Breast epithelium (tissue), 4 donors: ENCODE results near the gene KCNMB2. TPM values are rescaled to one million over a fixed set of nuclear protein-coding genes. Genes with fewer than 3 reads are reported as not detected.

Source experiments
- DNase-seq, 2 donors: peaks; one replicate each; pipeline ENCODE4 v3.0.0-alpha.2; 2019; ENCODE audit warnings: low spot score in 2 of 2
- H3K27ac ChIP-seq, 2 donors: fragments of 200-600 bp; sonication (generic) in 1 of 2; one replicate each; pipeline ENCODE4 v1.5.1; 2016 to 2019; ENCODE audit warnings: mild to moderate bottlenecking in 1 of 2
- H3K27me3 ChIP-seq, 2 donors: fragments of 200-600 bp; sonication (generic) in 1 of 2; one replicate each; pipeline versions ENCODE4 v1.5.1 to v1.6.0; 2017 to 2019; ENCODE audit warnings: control low read depth in 1 of 2, mild to moderate bottlenecking in 1 of 2
- H3K36me3 ChIP-seq: fragments of 200-600 bp; one replicate; pipeline ENCODE4 v1.5.1; 2019
- H3K4me1 ChIP-seq, 2 donors: fragments of 200-600 bp; sonication (generic); one replicate each; pipeline ENCODE4 v1.5.1; 2016 to 2019; ENCODE audit warnings: control low read depth in 1 of 2
- H3K4me3 ChIP-seq, 3 donors: fragments of 200-600 bp; sonication (generic); 1 replicate in 2 of 3; 2 replicates in 1 of 3; pipeline ENCODE4 v1.5.1; 2016 to 2019; ENCODE audit warnings: mild to moderate bottlenecking in 3 of 3, moderate library complexity in 2 of 3
- H3K9me3 ChIP-seq, 2 donors: fragments of 200-600 bp; sonication (generic) in 1 of 2; one replicate each; pipeline ENCODE4 v1.5.1; 2016 to 2019; ENCODE audit warnings: control low read depth in 1 of 2
- CTCF ChIP-seq, 3 donors: fragments of 450-650 bp; IDR thresholded peaks; one replicate each; pipeline ENCODE4 v1.5.1; 2016 to 2017; ENCODE audit warnings: antibody characterized with exemption in 3 of 3, mild to moderate bottlenecking in 3 of 3, moderate library complexity in 3 of 3
- POLR2A ChIP-seq: fragments of 450-650 bp; IDR thresholded peaks from one replicate; pipeline ENCODE4 v1.6.1; 2016; ENCODE audit warnings: antibody characterized with exemption, mild to moderate bottlenecking, moderate library complexity
- POLR2AphosphoS5 ChIP-seq, 3 donors: sonication (generic); formaldehyde crosslinking; IDR thresholded peaks; one replicate each; pipeline ENCODE4 v1.6.1; 2017; ENCODE audit warnings: antibody characterized with exemption in 3 of 3
- intact Hi-C: fragments of 100-400 bp; cut with DNase I; formaldehyde crosslinking; loops from one replicate; pipeline ENCODE4 v1.15.1; 2023; ENCODE audit warnings: low total_unique reads
- total RNA-seq, 3 donors: library from RNA; depleted of rRNA; stranded (reverse); fragments of >200 nt; gene quantifications; one replicate each; pipeline ENCODE4 v1.1.0, GENCODE V29; 2016

The KCNMB2 gene
- total RNA-seq, 3 donors from 2014 or later, result 0.59 TPM; not detected in 2

GRCh38 chr3:178712247-178712646, 176.0 kb downstream of the KCNMB2 start:
- Histone ChIP-seq H3K4me1 (no peaks in the 10 kb centered on the region), H3K27ac (no peak overlapping the region), H3K9me3 (no peaks in the 10 kb centered on the region), H3K27me3 (no peaks in the 10 kb centered on the region), H3K4me3 (no peak overlapping the region), H3K36me3 (no peaks in the 10 kb centered on the region)
- intact Hi-C loops, result no loop called here
- DNase-seq, result no peak
- TF ChIP-seq POLR2AphosphoS5 (IDR thresholded peaks at IDR 0.05) (no peak), POLR2A (no peak), CTCF (IDR thresholded peaks at IDR 0.05) (no peak)

DNA sequence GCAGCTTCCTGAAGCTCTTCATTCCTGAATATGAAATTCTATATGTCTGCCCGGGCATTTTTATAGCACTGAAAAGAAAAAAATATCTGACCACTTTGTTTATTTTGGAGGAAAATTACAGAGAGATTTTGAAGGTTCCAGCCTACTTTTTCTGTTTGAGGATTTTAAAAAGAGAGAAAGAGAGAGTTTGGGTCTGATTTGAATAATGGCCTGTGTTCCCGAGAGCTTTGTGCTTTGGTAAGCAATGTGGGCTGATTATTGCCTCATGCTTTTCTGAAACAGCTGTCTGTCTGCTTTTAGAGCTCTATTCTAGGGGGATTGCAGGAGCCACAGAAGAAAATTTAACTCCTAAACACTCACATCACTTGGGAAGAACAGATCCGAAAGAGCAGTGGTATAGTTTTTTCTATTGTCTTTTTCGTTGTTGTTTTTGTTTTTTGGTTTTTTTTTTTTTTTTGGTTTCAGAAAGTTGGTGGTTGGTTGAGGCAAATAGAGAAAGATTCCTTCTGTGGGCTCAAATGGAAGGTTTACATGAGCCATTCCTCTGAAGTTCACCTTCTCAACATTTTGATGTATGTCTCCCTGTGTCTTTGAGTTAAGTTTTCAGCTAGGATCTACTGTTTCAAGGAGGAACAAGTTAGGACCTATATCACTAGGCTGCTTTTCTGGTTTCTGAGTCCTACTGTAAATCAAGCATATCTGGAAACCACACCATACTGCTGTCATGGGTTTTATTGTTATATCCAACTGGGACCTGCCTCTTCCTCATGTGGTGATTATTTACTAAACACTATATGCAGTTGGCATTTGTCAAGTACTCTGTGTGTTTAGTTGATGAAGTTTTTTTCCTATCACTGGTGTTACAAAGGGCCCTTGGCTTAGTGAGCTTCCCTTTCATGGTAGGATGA, 178.9 kb downstream of the KCNMB2 start:
- no peaks in the 10 kb centered on the region for H3K9me3 ChIP-seq
- H3K27me3 ChIP-seq, result no peaks in the 10 kb centered on the region
- intact Hi-C loops, result no loop called here
- no peak for DNase-seq
- H3K27ac ChIP-seq, result no peak overlapping the region
- no peaks in the 10 kb centered on the region for H3K4me1 ChIP-seq
- no peak overlapping the region for H3K4me3 ChIP-seq
- no peaks in the 10 kb centered on the region for H3K36me3 ChIP-seq
- TF ChIP-seq CTCF (IDR thresholded peaks at IDR 0.05), result no peak
- no peak for TF ChIP-seq POLR2AphosphoS5 (IDR thresholded peaks at IDR 0.05)
- no peak for TF ChIP-seq POLR2A

DNA sequence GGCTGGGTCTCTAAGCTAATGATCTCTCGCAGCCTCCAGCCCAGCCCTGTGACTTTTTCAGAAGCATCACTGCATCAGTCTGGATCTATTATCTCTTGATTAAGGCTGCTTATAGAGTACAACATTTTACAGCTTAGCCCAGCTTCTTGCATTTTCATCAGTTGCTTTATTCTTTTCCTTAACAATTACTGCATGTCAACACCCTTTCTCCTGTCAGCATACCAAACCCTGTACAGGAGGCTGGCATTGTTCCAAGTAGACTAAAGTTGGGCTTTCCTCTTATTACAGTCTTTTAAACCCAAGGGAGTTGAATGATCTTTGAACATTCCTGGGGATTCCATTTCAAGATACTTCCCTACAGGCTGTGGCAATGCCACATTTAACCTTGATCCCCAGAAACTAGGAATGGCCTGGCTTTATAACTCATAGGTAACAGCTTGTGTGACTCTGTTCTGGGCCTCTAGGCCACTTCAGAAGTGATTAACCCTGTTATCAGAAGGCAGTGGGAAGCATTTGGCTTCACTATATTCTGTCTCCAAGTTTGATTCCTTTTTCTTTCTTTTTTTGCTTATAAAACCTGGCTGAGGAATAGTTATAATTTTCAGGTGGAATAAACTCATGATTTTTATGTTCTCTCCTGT, 182.9 kb downstream of the KCNMB2 start:
- H3K27ac ChIP-seq, result no peak overlapping the region
- no peaks in the 10 kb centered on the region for H3K4me1 ChIP-seq
- intact Hi-C loops, result no loop called here
- H3K27me3 ChIP-seq, result no peaks in the 10 kb centered on the region
- H3K9me3 ChIP-seq, result no peaks in the 10 kb centered on the region
- no peak for DNase-seq
- no peak overlapping the region for H3K4me3 ChIP-seq
- no peaks in the 10 kb centered on the region for H3K36me3 ChIP-seq
- TF ChIP-seq POLR2AphosphoS5 (IDR thresholded peaks at IDR 0.05), result no peak

DNA sequence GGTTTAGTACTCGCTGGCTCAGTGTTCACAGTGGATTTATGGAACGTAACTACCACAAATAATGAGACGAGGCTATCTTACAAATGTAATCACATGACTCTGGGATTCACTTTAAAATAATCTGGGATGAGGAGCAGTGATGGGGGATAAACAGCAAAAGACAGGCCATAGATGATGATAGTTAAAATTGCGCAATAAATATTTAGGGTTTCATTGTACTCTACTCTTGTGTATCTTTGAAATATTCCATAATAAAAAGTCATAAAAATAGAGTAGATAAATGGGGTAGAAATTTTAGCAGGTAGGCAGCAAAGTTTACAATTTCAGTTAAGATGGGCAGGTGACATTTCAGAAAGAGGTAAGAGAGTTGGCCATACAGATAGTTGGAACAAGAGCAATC, 196.6 kb downstream of the KCNMB2 start:
- intact Hi-C loops, result no loop called here
- no peak overlapping the region for H3K4me3 ChIP-seq
- DNase-seq, result no peak
- H3K36me3 ChIP-seq, result no peaks in the 10 kb centered on the region
- TF ChIP-seq CTCF (IDR thresholded peaks at IDR 0.05), result no peak
- TF ChIP-seq POLR2AphosphoS5 (IDR thresholded peaks at IDR 0.05), result no peak
- no peak for TF ChIP-seq POLR2A
- no peaks in the 10 kb centered on the region for H3K9me3 ChIP-seq
- no peak overlapping the region for H3K27ac ChIP-seq
- no peaks in the 10 kb centered on the region for H3K27me3 ChIP-seq
- H3K4me1 ChIP-seq, result no peaks in the 10 kb centered on the region

GRCh38 chr3:178735032-178735674, 198.9 kb downstream of the KCNMB2 start:
- no peak for DNase-seq
- no peak overlapping the region for H3K4me3 ChIP-seq
- no peaks in the 10 kb centered on the region for H3K27me3 ChIP-seq
- intact Hi-C loops, result no loop called here
- H3K36me3 ChIP-seq, result no peaks in the 10 kb centered on the region
- H3K9me3 ChIP-seq, result no peaks in the 10 kb centered on the region
- H3K4me1 ChIP-seq, result no peaks in the 10 kb centered on the region
- no peak overlapping the region for H3K27ac ChIP-seq
- no peak for TF ChIP-seq POLR2A
- no peak for TF ChIP-seq POLR2AphosphoS5 (IDR thresholded peaks at IDR 0.05)
- TF ChIP-seq CTCF (IDR thresholded peaks at IDR 0.05), result no peak
